ENCODE measurements around the gene TGM2.
A peak's percentile ranks its signal among the peaks of the same experiment; 100 is the strongest.

Gene TGM2

DNA sequence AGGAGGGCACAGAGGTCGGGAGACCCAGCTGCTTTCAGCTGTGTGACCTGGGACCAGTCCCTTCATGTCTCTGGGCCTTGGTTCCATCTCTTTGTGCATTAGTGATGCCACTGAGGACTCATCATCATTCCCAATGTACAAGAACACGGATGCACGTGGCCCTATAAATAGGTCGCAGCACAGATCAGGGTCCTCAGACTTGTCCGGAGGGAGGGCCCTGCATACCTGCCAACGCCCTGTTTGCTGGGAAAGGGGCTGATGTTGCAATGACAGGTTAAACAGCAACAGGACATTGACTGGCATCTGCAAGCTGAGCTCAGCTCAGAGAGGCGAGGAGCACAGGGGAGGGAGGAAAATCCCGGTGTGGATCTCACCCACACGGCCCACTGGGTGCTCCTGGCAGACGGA, 21.8 kb downstream of the TGM2 start:
- peak; percentile 17 for ATAC-seq
- TF ChIP-seq, protein P1, sequence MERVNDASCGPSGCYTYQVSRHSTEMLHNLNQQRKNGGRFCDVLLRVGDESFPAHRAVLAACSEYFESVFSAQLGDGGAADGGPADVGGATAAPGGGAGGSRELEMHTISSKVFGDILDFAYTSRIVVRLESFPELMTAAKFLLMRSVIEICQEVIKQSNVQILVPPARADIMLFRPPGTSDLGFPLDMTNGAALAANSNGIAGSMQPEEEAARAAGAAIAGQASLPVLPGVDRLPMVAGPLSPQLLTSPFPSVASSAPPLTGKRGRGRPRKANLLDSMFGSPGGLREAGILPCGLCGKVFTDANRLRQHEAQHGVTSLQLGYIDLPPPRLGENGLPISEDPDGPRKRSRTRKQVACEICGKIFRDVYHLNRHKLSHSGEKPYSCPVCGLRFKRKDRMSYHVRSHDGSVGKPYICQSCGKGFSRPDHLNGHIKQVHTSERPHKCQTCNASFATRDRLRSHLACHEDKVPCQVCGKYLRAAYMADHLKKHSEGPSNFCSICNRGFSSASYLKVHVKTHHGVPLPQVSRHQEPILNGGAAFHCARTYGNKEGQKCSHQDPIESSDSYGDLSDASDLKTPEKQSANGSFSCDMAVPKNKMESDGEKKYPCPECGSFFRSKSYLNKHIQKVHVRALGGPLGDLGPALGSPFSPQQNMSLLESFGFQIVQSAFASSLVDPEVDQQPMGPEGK (CRISPR knock-in tag; IDR thresholded peaks at IDR 0.05; ENCODE audit: borderline replicate concordance) = no peak
- TF ChIP-seq, protein P2, sequence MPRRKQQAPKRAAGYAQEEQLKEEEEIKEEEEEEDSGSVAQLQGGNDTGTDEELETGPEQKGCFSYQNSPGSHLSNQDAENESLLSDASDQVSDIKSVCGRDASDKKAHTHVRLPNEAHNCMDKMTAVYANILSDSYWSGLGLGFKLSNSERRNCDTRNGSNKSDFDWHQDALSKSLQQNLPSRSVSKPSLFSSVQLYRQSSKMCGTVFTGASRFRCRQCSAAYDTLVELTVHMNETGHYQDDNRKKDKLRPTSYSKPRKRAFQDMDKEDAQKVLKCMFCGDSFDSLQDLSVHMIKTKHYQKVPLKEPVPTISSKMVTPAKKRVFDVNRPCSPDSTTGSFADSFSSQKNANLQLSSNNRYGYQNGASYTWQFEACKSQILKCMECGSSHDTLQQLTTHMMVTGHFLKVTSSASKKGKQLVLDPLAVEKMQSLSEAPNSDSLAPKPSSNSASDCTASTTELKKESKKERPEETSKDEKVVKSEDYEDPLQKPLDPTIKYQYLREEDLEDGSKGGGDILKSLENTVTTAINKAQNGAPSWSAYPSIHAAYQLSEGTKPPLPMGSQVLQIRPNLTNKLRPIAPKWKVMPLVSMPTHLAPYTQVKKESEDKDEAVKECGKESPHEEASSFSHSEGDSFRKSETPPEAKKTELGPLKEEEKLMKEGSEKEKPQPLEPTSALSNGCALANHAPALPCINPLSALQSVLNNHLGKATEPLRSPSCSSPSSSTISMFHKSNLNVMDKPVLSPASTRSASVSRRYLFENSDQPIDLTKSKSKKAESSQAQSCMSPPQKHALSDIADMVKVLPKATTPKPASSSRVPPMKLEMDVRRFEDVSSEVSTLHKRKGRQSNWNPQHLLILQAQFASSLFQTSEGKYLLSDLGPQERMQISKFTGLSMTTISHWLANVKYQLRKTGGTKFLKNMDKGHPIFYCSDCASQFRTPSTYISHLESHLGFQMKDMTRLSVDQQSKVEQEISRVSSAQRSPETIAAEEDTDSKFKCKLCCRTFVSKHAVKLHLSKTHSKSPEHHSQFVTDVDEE (CRISPR knock-in tag; IDR thresholded peaks at IDR 0.05) = no peak
- no peak for TF ChIP-seq CSDC2 (CRISPR knock-in tag; IDR thresholded peaks at IDR 0.05)
- TF ChIP-seq RARB (CRISPR knock-in tag; IDR thresholded peaks at IDR 0.05) = 0 out of 2 replicates have a peak, but pooled peaks have one; percentile 31
- TF ChIP-seq ZNF565 (CRISPR knock-in tag; conservative IDR thresholded peaks at IDR 0.05; ENCODE audit: low read depth) = no peak
- no peak for TF ChIP-seq ISL1 (CRISPR knock-in tag; IDR thresholded peaks at IDR 0.05)

DNA sequence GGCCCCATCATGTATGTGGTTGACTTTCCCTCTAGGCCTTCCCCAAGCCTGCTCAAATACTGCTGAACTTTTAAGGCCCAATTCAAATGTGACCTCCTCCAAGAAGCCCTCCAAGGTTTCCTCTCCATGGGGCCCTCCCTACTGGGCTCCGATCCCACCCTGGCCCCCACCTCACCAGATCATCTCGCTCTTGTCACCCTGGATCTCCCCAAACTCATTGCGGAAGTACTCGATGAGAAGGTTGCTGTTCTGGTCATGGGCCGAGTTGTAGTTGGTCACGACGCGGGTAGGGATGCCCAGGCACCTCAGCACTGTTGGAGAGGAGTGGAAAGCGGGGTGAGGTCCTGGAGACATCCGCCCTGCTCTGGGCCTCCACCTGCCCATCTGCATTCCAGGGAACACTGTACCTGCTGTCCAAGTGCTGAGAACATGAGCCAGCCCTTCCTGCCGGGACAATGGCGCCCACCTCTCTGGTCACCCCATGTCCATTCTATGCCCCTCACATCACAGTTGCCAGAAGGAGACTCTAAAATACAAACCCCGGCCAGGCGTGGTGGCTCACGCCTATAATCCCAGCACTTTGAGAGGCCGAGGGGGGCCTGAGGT, 23.1 kb downstream of the TGM2 start:
- no peak for TF ChIP-seq SNAI2 (CRISPR knock-in tag; IDR thresholded peaks at IDR 0.05)
- TF ChIP-seq ISL1 (CRISPR knock-in tag; IDR thresholded peaks at IDR 0.05) = no peak
- TF ChIP-seq ZNF8 (CRISPR knock-in tag; IDR thresholded peaks at IDR 0.05) = no peak
- TF ChIP-seq, protein P3, sequence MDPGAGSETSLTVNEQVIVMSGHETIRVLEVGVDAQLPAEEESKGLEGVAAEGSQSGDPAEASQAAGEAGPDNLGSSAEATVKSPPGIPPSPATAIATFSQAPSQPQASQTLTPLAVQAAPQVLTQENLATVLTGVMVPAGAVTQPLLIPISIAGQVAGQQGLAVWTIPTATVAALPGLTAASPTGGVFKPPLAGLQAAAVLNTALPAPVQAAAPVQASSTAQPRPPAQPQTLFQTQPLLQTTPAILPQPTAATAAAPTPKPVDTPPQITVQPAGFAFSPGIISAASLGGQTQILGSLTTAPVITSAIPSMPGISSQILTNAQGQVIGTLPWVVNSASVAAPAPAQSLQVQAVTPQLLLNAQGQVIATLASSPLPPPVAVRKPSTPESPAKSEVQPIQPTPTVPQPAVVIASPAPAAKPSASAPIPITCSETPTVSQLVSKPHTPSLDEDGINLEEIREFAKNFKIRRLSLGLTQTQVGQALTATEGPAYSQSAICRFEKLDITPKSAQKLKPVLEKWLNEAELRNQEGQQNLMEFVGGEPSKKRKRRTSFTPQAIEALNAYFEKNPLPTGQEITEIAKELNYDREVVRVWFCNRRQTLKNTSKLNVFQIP (CRISPR knock-in tag; IDR thresholded peaks at IDR 0.05; ENCODE audit: borderline replicate concordance, low read depth) = no peak
- TF ChIP-seq RARB (CRISPR knock-in tag; IDR thresholded peaks at IDR 0.05) = no peak
- TF ChIP-seq OSR1 (CRISPR knock-in tag; IDR thresholded peaks at IDR 0.05) = no peak
- TF ChIP-seq ZC3H10 (CRISPR knock-in tag; IDR thresholded peaks at IDR 0.05) = no peak
- TF ChIP-seq, protein P2 (CRISPR knock-in tag; IDR thresholded peaks at IDR 0.05) = no peak
- TF ChIP-seq, protein P1 (CRISPR knock-in tag; IDR thresholded peaks at IDR 0.05; ENCODE audit: borderline replicate concordance) = no peak
- no peak for TF ChIP-seq ZFP3 (CRISPR knock-in tag; IDR thresholded peaks at IDR 0.05)
- no peak for TF ChIP-seq ZNF70 (CRISPR knock-in tag; IDR thresholded peaks at IDR 0.05)
- TF ChIP-seq, protein P4, sequence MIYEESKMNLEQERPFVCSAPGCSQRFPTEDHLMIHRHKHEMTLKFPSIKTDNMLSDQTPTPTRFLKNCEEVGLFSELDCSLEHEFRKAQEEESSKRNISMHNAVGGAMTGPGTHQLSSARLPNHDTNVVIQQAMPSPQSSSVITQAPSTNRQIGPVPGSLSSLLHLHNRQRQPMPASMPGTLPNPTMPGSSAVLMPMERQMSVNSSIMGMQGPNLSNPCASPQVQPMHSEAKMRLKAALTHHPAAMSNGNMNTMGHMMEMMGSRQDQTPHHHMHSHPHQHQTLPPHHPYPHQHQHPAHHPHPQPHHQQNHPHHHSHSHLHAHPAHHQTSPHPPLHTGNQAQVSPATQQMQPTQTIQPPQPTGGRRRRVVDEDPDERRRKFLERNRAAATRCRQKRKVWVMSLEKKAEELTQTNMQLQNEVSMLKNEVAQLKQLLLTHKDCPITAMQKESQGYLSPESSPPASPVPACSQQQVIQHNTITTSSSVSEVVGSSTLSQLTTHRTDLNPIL (CRISPR knock-in tag; IDR thresholded peaks at IDR 0.05; ENCODE audit: low read depth) = no peak
- TF ChIP-seq BACH2 (CRISPR knock-in tag; IDR thresholded peaks at IDR 0.05; ENCODE audit: borderline replicate concordance) = no peak
- TF ChIP-seq ZFP30 (CRISPR knock-in tag; IDR thresholded peaks at IDR 0.05) = no peak
- TF ChIP-seq ESRRG (CRISPR knock-in tag; IDR thresholded peaks at IDR 0.05) = no peak
- no peak for TF ChIP-seq PPARA (CRISPR knock-in tag; IDR thresholded peaks at IDR 0.05; ENCODE audit: borderline replicate concordance)
- ATAC-seq = no peak
